Activated CD4-positive, alpha-beta T cell treated with anti-CD3 and anti-CD28 coated beads, Interleukin-2, amount 50 U/mL, for 24 hours (primary cell): ENCODE results near the gene MED27.

Experiments
- DNase-seq, 2 donors: peaks; one replicate each; pipeline ENCODE4 v3.0.0-alpha.2; 2020; ENCODE audit warnings: low read depth in 1 of 2, low spot score in 1 of 2

MED27 gene, protein sequence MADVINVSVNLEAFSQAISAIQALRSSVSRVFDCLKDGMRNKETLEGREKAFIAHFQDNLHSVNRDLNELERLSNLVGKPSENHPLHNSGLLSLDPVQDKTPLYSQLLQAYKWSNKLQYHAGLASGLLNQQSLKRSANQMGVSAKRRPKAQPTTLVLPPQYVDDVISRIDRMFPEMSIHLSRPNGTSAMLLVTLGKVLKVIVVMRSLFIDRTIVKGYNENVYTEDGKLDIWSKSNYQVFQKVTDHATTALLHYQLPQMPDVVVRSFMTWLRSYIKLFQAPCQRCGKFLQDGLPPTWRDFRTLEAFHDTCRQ

GRCh38 chr9:132079391-132080091 is at the start of gene MED27:
Gene MED27 (minus strand): TSS chr9:132079867. CDS start chr9:132079844, 23 bp downstream.
- peak; percentile 83 to 91 for DNase-seq

GRCh38 chr9:132127888-132128534 is 48.3 kb upstream of the MED27 start:
- no peak for DNase-seq

GRCh38 chr9:132126680-132127236 is 47.1 kb upstream of the MED27 start:
- no peak for DNase-seq

DNA sequence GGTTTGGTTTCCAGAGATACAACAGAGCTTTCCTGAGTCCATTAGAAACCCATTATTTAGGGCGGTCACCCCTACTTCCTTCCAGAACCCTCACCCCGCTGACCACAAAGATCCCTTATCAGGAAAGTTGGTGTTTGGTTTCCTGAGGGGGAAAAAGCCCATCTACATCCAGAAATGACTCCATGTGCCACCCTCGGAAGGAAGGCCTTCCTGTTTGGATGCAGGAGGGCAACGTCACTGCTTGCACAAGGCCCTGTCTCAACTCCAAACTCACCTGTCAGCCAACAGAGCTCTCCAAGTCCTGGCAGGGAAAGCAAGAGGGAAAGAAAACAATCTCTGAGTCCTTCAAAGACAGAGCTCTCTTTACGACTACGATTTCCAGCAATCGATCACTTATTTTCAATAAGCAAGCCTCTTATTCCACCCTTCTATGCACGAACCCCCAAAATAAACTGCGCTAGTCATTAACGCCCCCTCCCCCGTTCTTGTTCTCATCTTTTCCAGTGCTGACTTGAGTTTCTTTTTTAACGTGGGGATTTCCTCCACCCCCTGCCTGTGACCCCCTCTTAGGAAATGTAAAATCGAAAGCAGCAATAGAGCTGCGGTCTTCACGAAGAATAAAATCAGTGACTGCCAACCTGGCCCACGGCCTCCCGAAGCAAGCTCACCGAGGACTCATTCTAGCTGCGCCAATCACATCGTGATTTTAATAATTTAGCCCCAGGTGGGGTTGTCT is 46.4 kb upstream of the MED27 start:
- peak in 1 of 2 donors; percentile 10 for DNase-seq

DNA sequence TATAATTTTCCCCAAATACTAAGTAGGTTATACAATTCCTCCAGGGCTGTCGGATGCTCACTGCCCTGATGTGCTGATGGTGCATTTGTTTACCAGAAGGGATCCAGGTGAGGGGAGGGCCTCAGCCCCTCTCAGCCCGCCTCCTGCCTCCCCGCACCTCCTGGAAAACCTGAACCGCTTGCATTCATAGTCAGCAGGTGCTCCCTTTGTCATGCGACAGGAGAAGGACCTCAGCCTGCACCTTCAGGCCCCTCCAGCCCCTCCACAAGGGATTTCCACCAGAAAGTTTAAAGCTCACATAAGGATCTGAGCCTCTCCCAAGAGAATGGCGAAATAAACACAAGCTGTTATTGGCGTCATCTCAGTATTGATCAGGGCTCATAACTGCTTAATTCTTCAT is 45.7 kb upstream of the MED27 start:
- no peak for DNase-seq

GRCh38 chr9:132124800-132125199 is 45.1 kb upstream of the MED27 start:
- no peak for DNase-seq

GRCh38 chr9:132121021-132121420 is 41.4 kb upstream of the MED27 start:
- DNase-seq: no peak

DNA sequence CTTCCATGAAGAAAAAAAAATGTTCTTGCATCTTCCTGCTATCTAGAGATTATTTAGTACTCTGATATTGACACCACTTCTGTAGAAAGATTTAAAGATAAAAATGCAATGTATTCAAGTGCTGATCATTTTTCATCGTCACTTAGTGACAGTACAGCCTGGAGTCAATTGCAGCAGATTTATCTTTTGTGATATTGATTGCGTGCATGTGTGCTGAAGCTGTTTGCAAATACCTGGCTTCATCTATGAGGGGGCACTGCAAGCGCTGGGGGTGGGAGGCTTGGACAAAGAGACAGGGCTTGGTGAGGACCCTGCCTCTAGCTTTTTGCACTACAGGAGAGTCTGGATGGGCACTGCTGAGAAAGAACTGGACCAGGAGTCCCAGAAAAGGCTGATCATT is 38.0 kb upstream of the MED27 start:
- DNase-seq: no peak

GRCh38 chr9:132116583-132116982 is 36.9 kb upstream of the MED27 start:
- no peak for DNase-seq

DNA sequence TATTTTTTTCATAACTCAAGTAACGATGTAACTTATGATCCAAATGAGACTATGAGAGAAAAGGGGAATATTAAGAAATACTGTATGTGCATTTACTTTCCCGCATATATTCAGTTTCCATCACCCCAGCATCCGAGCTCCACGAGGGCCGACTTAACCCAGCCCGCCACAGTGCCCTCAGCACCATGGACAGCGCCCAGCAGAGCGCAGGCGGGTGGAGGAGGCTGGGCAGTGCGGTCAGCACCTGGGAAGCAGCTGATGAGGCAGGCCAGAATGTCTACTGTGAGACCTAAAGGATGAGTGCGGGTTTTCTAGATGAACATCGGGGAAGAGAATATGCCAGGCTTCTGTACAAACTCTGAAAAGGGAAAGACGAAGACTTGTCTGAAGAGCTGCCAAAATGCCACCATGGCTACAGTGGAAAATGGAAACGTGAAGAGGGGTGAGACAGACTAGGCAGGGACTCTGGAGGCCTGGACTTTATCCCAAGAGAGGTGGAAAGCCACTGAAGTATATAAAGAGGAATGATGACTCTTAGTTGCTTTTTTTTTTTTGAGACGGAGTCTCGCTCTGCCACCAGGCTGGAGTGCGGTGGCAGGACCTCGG is 34.5 kb upstream of the MED27 start:
- no peak for DNase-seq

DNA sequence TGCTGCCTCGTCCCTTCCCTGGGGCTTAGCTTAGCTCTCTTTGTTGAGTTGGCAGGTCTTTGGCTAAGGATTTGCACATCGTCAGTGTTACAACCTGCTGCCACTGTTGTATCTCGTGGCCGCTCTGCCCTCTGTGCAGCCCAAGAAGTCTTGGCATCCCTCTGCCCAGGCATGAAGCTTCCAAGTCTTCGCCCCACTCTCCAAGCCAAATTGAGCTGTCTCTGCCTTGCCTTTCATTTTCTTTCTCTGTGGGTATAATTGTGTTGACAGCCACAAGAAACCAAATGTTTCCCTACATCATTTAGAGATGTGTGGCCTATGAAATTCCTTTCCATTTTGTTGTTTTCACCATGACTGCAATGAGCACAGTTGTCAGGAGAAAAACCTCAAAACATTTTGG is 29.6 kb upstream of the MED27 start:
- no peak for DNase-seq

DNA sequence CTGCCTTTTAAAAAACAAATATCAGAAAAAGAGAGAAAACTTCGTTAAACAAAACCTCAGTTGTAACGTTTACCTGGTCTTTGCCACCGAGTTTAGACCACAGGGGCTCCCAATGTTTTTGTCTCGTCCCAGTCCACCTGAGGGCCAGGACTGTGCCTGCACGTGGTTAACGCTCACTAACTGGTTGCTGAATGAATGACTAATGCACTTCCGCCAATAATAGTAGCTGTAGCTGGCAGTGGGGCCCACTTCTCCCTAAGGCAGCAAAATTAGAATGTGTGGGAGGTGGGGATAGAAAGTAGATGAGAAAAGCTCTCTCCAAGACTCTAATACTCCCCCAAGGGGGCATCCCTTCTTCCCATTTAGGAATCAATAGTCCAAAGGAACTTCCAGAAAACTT is 29.1 kb upstream of the MED27 start:
- no peak for DNase-seq

- DNase-seq: no peak
Measured at GRCh38 chr9:132099741-132100407, 20.2 kb upstream of the MED27 start.

GRCh38 chr9:132099167-132099566 is 19.5 kb upstream of the MED27 start:
- DNase-seq: no peak

- DNase-seq: no peak
Measured at GRCh38 chr9:132094314-132094791, 14.7 kb upstream of the MED27 start.

DNA sequence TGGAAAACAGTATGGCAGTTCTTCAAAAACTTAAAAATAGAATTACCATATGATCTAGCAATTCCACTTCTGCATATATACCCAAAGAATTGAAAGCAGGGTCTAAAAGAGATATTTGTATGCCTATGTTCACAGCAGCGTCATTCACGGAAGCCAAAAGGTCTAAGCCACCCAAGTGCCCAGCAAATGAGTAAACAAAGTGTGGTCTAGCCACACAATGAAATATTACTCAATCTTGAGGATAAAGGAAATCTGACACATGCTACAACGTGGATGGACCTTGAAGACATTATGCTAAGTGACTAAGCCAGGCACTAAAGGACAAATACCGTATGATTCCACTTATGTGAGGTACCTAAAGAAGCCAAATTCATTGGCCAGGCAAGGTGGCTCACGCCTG is 11.1 kb upstream of the MED27 start:
- no peak for DNase-seq

DNA sequence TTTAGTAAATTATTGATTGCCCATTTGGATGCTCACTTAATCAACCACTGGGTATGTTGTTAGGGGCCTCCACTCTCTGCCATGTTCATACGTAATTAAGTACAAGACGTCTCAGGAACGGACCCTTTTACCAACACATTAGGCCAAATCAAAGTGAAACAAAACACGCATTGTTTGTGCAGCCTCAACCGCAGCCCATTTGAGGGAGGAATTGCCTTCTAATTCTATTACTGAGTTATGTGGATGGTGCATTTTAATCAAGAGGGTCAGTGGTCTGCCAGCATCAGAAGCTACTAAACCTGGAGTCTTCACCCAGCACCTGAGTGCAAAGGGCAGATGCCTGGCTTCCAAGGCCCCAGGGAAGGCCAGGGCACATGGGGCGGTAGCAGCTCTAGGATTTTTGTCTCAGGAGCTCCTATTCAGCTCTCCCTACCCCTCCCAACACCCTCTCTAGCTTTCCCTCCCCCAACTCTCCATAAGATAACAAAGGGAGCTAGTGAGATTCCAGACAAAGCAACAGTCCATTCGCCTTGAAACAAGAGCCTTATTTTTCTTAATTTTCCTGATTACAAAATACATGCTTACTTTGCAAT is 7.9 kb upstream of the MED27 start:
- no peak for DNase-seq

DNA sequence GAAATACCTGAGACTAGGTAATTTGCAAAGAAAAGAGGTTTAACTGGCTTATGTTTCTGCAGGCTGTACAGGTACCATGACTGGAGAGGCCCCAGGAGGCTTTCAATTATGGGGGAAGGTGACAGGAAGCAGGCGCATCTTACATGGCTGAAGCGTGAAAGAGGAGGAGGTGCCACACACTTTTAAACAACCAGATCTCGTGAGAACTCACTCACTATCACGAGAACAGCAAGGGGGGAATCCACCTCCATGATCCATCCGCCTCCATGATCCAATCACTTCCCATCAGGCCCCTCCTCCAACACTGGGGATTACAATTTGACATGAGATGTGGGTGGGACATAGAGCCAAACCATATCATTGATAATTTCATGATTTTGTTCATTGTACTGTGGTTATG is 2.5 kb upstream of the MED27 start:
- DNase-seq: no peak

DNA sequence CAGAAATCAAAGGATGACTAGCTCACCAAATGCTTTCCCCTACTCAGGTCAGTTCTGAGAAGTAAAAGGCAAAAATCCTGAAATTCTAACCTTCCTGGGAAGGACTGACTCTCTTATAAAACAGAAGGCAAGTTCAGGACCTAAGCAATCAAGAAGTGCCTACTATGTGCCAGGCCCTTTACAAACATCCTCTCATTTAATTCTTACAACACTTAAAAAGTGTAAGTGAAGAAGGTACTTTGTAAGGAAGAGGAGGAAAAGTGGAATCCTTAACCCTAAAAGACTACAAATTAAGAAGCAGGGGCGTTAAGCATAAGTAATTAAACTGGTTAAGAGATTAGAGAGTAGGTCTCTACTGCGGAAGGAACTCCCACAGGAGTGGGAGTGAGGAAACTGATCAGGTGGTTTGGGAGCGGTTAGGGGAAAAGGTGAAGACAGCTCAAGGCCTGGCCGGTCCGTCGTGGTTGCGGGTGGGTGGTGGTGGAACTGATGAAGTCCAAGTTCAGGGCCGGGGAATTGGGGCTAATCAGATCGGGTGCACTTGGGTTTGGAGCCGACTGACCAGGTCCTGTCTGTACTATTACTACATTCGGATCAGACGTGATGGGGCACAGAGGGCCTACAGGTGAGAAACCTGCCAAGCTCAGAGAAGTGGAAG is 839 bp downstream of the MED27 start:
- DNase-seq: no peak
